HFFc6 (cell line): ENCODE results near the gene DNAJB5. TPM values are rescaled to one million over a fixed set of nuclear protein-coding genes. Genes with fewer than 3 reads are reported as not detected.

Source experiments
- DNase-seq: peaks from one replicate; pipeline ENCODE4 v3.0.0-alpha.2; 2018
- H3K27ac Mint-ChIP-seq: 2 replicates; pipeline ENCODE4 v1.8.0; 2020; ENCODE audit warnings: mild to moderate bottlenecking, mixed read lengths
- H3K27me3 Mint-ChIP-seq: 2 replicates; pipeline ENCODE4 v1.8.0; 2021; ENCODE audit warnings: mild to moderate bottlenecking, moderate library complexity, mixed read lengths; ENCODE audit not compliant: insufficient read depth
- H3K36me3 Mint-ChIP-seq: 2 replicates; pipeline ENCODE4 v1.8.0; 2021; ENCODE audit warnings: low read depth, mixed read lengths
- H3K4me1 Mint-ChIP-seq: 2 replicates; pipeline ENCODE4 v1.8.0; 2020; ENCODE audit warnings: low read depth, mixed read lengths
- H3K4me3 Mint-ChIP-seq: 2 replicates; pipeline ENCODE4 v1.8.0; 2020; ENCODE audit warnings: mild to moderate bottlenecking, moderate library complexity, mixed read lengths
- H3K9me3 Mint-ChIP-seq: 2 replicates; pipeline ENCODE4 v1.8.0; 2020; ENCODE audit warnings: mild to moderate bottlenecking, mixed read lengths
- CTCF ChIP-seq: fragments of 200-600 bp; sonication (generic); IDR thresholded peaks from 2 replicates; pipeline ENCODE4 v1.5.0; 2021; ENCODE audit warnings: antibody characterized with exemption, mild to moderate bottlenecking
- total RNA-seq, 6 experiments: library from RNA; stranded (reverse); fragmentation: NEBNext Ultra II Directional; extraction: Animal tissue kit (Norgen Biotek cat#: 25700); gene quantifications; 2 replicates in 1 of 6; 3 replicates in 5 of 6; pipeline ENCODE4 v1.2.3, GENCODE V29; 2021

Gene DNAJB5
- total RNA-seq, 6 experiments from 2014 or later: 12.2 to 19.9 (median 16.3) TPM

GRCh38 chr9:35033101-35033500 lies 43.6 kb downstream of the DNAJB5 start:
- no peak for TF ChIP-seq CTCF
- no peak for DNase-seq
- Mint-ChIP-seq H3K36me3 (peaks cover 52% of the 10 kb centered on the region), H3K9me3 (peaks cover 25% of the 10 kb centered on the region), H3K27me3 (peaks cover 1% of the 10 kb centered on the region; the same call in 1 of the 2 replicates), H3K27ac (no peak overlapping the region), H3K4me1 (peaks cover 16% of the 10 kb centered on the region), H3K4me3 (no peak overlapping the region)

- H3K27ac Mint-ChIP-seq: peak overlapping the region; percentile 74
- no peak for DNase-seq
- peak overlapping the region; percentile 39 for H3K4me3 Mint-ChIP-seq
- H3K27me3 Mint-ChIP-seq: no peaks in the 10 kb centered on the region; the same call in 1 of the 2 replicates
- no peak for TF ChIP-seq CTCF
- peaks cover under 1% of the 10 kb centered on the region; the same call in 1 of the 2 replicates for H3K9me3 Mint-ChIP-seq
- peaks cover 12% of the 10 kb centered on the region for H3K4me1 Mint-ChIP-seq
- peaks cover 32% of the 10 kb centered on the region for H3K36me3 Mint-ChIP-seq
Observed at GRCh38 chr9:35035851-35036701, 46.5 kb downstream of the DNAJB5 start.

GRCh38 chr9:35042081-35042604 lies 52.6 kb downstream of the DNAJB5 start:
- H3K4me1 Mint-ChIP-seq: peaks cover 35% of the 10 kb centered on the region
- H3K27me3 Mint-ChIP-seq: peaks cover 5% of the 10 kb centered on the region
- H3K9me3 Mint-ChIP-seq: no peaks in the 10 kb centered on the region
- DNase-seq: no peak
- peak overlapping the region; percentile 53 for H3K27ac Mint-ChIP-seq
- H3K36me3 Mint-ChIP-seq: peaks cover 33% of the 10 kb centered on the region
- H3K4me3 Mint-ChIP-seq: no peak overlapping the region
- TF ChIP-seq CTCF: no peak

- H3K4me3 Mint-ChIP-seq: no peak overlapping the region
- H3K4me1 Mint-ChIP-seq: peaks cover 35% of the 10 kb centered on the region
- H3K27me3 Mint-ChIP-seq: peaks cover 5% of the 10 kb centered on the region
- no peaks in the 10 kb centered on the region for H3K9me3 Mint-ChIP-seq
- TF ChIP-seq CTCF: no peak
- peaks cover 33% of the 10 kb centered on the region for H3K36me3 Mint-ChIP-seq
- peak overlapping the region; percentile 53 for H3K27ac Mint-ChIP-seq
- DNase-seq: no peak
Observed at GRCh38 chr9:35042891-35043545, 53.5 kb downstream of the DNAJB5 start.

GRCh38 chr9:35044071-35044470 lies 54.5 kb downstream of the DNAJB5 start:
- Mint-ChIP-seq H3K27ac (no peak overlapping the region), H3K9me3 (no peaks in the 10 kb centered on the region), H3K36me3 (peaks cover 44% of the 10 kb centered on the region), H3K4me1 (peaks cover 44% of the 10 kb centered on the region), H3K4me3 (no peak overlapping the region), H3K27me3 (peaks cover 5% of the 10 kb centered on the region)
- no peak for DNase-seq
- no peak for TF ChIP-seq CTCF

Other genes starting within 250 kb of the DNAJB5 start
- gene PHF24, start 31.5 kb upstream of the DNAJB5 start, total RNA-seq: not detected
- 100 to 1,000 TPM; 324 to 457 (median 374) TPM for gene VCP, start 82.9 kb downstream of the DNAJB5 start, total RNA-seq
- 10 to 100 TPM; 17.8 to 30.0 (median 28.3) TPM for gene FANCG, start 90.2 kb downstream of the DNAJB5 start, total RNA-seq
- gene PIGO, start 106.8 kb downstream of the DNAJB5 start, total RNA-seq: 10 to 100 TPM; 23.0 to 30.3 (median 28.3) TPM
- gene STOML2, start 113.4 kb downstream of the DNAJB5 start, total RNA-seq: 100 to 1,000 TPM; 118 to 139 (median 123) TPM
- 10 to 100 TPM; 45.9 to 56.5 (median 49.5) TPM for gene ATOSB, start 126.1 kb downstream of the DNAJB5 start, total RNA-seq
- 10 to 100 TPM; 18.2 to 21.4 (median 19.7) TPM for gene UNC13B, start 172.3 kb downstream of the DNAJB5 start, total RNA-seq